ENCODE measurements around the gene ULBP2.

ULBP2 gene, protein sequence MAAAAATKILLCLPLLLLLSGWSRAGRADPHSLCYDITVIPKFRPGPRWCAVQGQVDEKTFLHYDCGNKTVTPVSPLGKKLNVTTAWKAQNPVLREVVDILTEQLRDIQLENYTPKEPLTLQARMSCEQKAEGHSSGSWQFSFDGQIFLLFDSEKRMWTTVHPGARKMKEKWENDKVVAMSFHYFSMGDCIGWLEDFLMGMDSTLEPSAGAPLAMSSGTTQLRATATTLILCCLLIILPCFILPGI

DNA sequence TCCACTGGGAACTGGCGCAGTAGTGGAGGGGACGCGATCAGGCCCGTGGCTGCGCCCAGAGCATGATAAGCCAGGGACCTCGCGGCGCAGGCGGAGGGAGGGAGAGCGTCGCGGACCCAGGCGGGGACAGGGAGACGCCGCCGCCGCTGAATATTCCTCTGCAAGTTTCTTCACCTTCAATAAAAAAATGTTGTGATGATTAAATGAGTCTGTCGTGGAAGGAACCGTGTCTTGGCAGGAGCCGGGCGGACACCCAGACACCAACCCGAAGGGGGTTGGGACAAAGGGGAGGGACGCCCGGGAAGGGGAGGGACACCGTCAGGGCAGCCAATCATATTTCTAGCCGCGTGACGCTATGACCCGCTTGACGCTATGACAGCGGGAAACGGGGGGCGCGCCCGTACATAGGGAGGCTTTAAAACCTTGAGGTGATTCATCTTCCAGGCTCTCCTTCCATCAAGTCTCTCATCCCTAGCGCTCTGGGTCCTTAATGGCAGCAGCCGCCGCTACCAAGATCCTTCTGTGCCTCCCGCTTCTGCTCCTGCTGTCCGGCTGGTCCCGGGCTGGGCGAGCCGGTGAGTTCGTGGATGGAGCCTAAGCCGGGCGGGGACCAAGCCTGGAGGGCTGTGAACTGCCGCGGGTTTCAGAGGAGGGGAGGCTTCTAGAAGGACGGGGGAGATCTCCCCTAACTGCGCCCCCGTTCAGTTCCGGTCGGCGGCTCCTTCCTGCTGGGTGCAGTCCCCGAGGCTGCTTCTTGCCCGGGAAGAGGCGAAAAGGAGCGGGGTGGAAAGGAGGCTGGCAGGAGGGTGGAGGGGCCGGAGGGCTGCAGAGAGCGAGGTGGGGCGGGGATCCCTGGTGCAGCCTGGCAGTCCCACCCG lies at the start of gene ULBP2:
TSS of gene ULBP2 (plus strand) at position 432 of the 878 bp plus-strand sequence. CDS start at position 491, 59 bp downstream.
- no peak for DNase-seq (ENCODE audit: extremely low spot score, insufficient read length, low read depth)
- FAIRE-seq: no peak

DNA sequence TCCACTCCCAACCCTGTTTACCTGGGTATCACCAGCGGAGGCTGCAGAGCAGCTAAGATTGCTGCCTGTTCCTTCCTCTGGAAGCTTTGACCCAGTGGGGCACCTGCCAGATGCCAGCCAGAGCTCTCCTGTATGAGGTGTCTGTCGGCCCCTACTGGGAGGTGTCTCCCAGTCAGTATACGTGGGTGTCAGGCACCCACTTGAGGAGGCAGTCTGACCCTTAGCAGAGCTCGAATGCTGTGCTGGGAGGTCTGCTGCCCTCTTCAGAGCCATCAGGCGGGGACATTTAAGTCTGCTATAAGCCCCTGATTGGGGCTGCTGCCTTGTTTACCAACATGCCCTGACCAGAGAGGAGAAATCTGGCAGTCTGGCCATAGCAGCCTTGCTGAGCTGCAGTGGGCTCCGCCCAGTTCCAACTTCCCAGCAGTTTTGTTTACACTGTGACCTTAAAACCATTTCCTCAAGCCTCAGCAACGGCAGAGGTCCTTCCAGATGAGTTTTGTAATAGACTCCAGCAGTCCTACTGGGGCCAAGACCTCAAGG lies 46.7 kb upstream of the ULBP2 start:
- FAIRE-seq (no peak), DNase-seq (ENCODE audit: extremely low spot score, insufficient read length, low read depth) (no peak)

DNA sequence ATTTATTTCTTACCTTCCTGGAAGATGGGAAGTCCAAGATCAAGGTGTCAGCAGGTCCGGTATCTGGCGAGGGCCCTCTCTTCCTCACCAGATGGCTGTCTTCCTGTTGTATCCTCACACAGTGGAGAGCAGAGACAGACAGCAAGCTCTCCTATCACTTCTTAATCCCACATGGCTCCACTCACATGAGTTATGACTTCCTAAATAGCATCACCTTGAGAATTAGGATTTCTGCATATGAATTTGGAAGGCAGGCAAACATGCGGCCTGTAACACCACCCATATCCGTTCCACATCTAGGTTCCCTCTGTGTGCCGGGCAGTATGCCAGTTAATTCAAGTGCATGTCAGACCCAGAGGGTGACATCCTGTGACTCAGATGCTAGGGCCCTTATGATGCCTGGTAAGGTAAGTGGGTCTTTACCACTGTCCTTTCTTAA lies 46.0 kb upstream of the ULBP2 start:
- no peak for DNase-seq (ENCODE audit: extremely low spot score, insufficient read length, low read depth)
- FAIRE-seq: no peak

DNA sequence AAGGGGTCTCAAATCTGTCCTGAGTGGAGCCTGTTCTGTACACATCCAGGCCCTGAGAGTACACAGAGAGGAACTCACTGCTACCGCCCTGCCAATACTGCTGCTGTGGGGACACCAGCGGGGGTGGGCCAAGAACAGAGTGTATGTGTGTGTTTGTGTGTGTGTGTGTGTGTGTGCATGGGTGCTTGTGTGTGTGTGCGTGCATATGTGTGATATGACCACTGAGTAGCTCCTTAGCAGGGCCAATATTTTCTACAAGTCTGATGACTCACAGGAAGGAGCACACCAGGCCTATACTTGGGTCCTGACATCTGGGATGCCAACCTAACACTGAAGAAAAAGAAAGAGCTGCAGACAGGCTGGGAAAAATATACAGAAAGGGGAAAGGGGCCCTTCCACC lies 45.3 kb upstream of the ULBP2 start:
- no peak for FAIRE-seq

DNA sequence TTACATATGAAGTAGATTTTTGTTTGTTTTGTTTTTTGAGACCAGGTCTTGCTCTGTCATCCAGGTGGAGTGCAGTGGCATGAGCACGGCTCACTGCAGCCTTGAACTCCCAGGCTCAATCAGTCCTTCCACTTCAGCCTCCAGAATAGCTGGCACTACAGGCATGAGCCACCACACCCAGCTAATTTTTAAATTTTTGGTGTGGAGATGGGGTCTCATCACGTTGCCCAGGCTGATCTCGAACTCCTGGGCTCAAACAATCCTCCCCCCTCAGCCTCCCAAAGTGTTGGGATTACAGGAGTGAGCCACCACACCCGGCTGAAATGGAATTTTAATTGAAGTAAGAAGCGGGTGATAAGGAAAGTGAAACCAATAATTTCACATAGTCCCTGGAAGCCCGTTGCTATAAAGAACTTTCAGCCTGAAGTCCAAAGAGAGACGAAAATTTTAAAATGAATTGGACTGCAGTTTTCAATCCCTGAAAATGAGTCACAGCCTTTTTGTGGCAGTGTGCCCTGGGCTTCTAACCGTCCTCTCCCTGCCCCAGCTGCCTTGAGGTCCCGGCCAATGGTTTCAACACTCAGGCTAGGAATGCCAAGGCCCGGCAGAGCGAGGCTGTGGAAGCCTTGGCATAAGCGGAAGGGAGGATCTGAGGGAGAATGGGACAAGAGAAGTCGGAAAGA lies 44.7 kb upstream of the ULBP2 start:
- no peak for FAIRE-seq
- DNase-seq (ENCODE audit: extremely low spot score, insufficient read length, low read depth): no peak

More for the DNA sequence above, 45.3 kb upstream of the ULBP2 start:
- no peak for DNase-seq (ENCODE audit: extremely low spot score, insufficient read length, low read depth)

DNA sequence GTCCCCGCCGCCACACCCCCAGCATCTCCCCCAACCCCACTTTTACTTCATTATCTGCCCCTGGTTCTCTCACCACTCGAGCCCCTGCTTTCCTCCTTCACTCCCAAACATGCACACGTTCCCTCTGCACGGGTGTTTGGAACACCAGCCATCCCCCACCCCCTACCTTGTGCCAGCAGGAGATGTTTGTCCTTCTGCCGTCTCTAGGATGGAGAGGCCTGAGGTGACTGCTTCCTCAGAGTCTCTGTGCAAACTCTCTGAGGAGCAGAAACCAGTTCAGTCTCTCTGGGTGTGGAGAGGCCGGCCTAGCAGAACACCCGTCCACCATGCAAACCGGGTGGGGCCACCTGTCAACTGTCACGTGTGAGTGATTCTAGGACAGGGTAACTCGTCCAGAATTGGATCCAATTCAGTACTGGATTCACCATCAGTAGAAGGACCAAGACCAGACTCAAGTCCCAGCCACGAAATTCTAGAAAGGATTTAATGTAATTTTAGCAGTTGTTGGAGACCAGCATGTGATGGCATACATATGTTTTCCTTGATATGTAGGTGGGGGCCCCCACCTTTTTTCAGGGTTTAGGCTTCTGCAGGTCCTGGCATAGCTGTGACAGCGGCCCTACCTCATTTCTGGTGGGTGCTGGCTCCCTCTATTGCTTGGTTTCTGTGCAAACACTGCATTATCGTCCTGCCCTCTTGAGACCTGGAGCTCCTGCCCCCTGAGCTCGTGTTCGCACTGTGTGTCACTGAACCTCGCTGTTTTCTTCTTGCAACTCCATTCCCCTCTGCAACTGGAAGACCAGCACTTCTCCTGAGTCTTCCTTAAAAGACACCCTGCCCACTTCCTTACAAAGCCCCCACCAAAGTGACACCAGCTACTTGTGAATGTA lies 43.7 kb upstream of the ULBP2 start, which contains the start of gene RAET1E:
TSS of gene RAET1E (minus strand) at position 259 of the 890 bp plus-strand sequence. CDS start 7,212 bp downstream, outside the sequence.
- no peak for FAIRE-seq

DNA sequence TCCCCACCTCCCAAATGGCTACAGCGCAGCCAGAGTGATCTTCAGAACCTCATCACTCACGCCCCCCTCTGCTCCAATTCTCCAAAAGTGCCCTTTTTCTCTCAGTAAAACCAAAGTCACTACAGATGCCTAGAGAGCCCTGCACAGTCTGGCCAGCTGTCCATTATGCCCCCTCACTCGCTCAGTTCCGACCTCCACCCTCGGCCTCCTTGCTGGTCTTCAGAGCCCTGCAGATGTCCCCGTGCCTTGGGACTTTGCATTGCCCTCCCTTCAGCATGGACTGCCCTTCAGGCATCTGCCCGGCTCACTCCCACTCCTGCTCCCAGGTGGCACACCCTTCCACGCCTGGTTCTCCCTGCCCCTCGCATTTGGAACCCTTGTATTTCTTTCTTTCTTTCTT lies 42.8 kb upstream of the ULBP2 start:
- FAIRE-seq (no peak), DNase-seq (ENCODE audit: extremely low spot score, insufficient read length, low read depth) (no peak)

More for the DNA sequence above, 43.7 kb upstream of the ULBP2 start, which contains the start of gene RAET1E:
- no peak for DNase-seq (ENCODE audit: extremely low spot score, insufficient read length, low read depth)

DNA sequence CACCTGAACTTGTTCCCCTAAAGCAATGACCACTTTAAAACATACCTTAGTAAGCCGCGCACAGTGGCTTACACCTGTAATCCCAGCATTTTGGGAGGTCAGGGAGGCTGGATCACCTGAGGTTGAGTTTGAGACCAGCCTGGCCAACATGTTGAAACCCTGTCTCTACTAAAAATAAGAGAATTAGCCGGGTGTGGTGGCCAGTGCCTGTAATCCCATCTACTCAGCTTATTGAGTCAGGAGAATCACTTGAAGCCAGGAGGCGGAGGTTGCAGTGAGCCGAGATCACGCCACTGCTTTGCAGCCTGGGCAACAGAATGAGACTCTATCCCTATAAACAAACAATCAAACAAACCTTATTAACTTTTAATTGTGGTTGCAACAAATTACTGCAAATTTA lies 42.3 kb upstream of the ULBP2 start:
- DNase-seq (ENCODE audit: extremely low spot score, insufficient read length, low read depth) (no peak), FAIRE-seq (no peak)

DNA sequence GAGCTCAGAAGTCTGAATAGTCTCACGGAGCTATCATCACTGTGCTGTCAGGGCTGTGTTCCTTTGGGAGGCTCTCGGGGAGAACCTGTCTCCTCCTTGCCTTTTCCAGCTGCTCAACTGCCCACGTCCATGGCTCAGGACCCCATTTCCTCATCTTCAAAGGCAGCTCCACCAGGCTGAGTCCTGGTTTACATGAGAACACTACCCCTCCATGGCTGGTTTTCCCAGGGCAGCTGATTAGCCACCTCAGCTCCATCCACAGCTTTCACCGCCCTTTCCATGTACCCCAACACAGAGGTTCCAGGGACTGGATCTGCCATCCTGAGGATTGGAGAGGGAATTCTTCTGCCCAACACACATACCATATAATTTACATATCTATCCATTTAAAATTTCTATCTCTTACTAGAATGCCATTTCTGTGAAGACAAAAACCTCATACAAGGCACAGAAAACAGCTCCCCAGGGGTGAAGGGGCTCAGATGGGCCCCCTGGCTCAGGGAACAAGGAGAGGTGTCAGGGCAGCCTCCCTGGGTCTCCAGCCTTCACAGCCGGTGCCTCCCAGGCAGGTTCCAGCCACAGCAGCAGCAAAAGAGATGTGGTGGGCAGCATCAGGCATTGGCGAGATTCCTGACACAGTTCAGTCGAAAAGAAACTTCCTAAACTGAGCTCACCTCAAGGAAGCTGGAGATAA lies 41.7 kb upstream of the ULBP2 start:
- FAIRE-seq (no peak), DNase-seq (ENCODE audit: extremely low spot score, insufficient read length, low read depth) (no peak)

DNA sequence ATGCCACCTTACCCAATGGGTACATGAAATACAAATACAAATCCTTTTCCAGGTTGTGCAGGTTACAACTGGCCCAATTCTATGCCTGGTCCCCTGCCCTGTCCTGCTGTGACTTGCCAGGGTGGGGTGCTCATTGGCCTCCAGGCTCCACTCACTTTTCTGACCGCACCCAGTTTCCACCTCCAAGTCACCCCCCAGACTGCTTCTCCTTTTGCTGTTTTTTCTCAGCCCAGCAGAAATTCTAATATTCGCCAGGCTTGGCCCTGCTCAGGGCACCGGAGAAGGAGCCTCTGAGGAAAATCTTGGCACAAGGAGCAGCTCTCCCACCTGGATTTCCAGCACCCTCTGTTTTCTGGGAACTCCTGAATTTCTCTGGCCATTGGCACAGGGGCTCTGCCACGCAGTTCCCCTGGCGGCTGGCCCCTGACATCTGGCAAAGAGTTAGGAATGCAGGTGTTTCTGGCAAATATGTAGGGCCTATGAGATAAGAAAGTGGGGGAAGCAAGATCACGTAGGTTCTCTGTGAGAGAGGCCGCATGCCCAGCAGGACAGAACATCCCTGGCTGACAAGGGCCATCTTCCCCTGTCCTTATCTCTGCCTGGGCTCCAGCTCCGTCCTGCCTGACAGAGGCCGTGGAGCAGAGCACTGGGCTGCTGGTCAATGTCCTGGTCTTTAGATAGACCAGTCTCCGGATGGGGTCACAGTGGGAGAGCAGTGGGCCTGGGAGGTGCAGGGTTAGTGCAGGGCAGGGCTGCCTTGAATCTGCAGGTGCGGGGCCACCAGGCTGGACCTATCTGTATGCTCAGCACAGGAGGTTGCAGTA lies 41.0 kb upstream of the ULBP2 start:
- DNase-seq (ENCODE audit: extremely low spot score, insufficient read length, low read depth) (no peak), FAIRE-seq (no peak)

DNA sequence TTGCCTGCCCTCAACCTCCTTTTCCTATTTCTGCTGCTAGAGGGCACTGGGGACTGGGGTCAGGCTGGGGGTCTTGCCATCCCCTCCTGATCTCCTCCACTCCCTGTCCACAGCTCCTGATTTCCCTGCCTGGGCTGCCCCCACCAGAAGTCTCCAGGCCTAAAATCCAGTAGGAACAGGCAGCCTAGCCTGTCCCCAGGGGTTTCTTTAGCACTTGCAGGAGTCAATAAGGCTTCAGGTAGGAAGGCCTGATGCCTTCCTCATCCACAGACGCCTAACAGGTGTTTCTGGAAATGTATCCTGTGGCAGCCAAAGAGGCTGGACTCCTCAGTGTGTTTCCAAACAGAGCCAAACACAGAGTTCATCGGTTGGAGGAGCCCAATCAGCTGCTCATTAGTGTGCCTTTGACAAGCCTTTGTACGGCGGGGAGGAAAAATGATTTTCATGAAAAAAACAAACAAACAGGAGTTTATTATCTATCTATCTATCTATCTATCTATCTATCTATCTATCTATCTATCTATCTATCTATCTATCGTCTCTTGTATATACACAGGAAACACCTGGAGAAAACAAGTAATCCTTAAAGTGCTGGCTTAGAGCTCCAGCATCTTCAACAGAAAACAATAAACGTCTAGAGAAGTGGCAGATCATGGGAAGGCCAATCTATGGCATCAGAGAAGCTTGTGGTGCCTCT lies 40.2 kb upstream of the ULBP2 start:
- DNase-seq (ENCODE audit: extremely low spot score, insufficient read length, low read depth) (no peak), FAIRE-seq (no peak)

DNA sequence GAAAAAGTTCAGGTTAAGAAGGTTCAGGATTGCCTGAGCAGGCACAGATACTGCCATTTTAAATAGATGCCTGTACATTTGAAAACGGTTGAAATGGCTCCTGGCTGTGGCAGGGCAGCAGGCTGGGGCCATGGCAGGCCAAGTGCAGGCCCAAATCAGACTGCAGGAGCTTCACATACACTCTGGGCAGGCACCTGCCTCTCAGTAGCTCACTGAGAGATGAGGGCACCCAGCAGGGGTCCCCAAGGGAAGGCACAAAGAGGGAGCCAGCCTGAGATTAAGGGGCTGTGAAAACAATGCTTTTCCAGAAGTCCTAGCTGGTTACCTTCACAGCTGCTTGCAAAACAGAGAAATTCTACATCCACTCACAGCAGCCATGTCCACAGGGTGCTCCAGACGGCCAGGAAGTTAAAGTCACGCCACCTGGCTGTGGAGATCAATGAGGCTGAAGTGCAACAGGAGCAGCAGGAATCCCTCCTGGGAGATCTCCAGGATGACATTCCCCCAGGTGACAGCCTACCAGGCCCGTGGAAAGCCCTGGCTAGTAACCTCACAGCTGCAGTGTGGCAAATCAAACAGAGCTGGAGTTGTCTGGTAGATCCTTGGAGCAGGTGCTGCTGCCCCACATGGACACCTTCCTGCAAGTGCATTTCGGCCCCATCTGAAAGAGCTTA lies 37.7 kb upstream of the ULBP2 start:
- no peak for DNase-seq (ENCODE audit: extremely low spot score, insufficient read length, low read depth)

DNA sequence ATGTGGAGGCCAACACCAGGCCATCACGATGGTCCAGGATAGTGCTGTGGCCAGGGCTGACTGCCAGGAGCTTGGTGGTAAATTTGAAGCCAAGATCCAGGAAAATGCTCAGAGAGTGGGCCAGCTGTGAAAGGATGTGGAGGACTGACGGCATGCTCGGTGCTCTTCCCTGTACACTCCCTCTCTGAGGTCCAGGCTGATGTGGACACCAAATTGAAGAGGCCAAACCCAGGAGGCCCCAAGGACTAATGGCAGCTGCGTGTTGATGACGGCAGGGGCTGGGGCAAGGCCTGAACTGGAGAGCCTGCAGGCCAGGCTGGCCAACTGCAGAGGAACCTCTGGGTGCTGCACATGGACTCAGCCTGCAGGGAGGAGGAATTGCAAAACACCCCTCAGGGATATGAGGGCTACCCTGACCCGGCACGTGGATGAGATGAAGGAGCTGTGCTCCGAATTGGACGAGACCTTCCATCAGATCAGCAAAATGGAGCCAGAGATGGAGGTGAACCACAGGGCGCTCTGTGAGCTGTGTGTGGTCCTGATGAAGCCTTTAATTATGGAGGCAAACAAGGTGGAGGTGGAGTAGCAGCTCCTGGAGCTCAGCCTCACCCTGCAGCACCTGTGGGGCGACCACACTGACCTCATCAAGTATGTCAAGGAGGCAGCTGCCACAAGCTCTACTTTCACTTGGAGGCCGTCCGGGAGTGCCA lies 37.0 kb upstream of the ULBP2 start:
- FAIRE-seq (no peak), DNase-seq (ENCODE audit: extremely low spot score, insufficient read length, low read depth) (no peak)

More for the DNA sequence above, 37.7 kb upstream of the ULBP2 start:
- FAIRE-seq: no peak

DNA sequence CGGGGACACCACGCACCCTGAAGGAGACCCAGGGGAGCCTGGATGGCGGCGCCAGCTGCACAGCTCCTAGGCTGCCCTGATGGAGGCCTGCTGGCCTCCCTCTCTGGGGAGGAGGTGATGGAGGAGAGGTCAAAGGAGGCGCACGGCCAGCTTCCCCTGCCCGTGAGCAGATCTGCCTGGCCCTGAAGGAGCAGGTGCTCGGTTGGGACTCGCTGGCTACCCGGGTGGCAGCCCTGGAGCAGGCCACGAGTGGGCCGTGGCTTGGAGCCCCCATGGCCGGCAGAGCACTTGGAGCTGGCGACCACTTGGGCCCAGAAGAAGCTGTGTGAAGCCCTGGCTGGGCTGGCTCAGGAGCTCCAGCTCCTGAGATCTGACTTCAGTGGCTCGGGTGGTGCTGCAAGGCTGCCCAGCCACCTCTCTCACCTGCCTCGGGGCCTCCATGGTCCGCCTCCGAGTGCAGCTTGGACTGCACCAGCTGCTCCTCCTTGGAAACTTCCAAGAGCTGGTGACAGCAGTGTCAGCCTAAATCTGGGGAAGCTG lies 36.4 kb upstream of the ULBP2 start:
- FAIRE-seq (no peak), DNase-seq (ENCODE audit: extremely low spot score, insufficient read length, low read depth) (no peak)

DNA sequence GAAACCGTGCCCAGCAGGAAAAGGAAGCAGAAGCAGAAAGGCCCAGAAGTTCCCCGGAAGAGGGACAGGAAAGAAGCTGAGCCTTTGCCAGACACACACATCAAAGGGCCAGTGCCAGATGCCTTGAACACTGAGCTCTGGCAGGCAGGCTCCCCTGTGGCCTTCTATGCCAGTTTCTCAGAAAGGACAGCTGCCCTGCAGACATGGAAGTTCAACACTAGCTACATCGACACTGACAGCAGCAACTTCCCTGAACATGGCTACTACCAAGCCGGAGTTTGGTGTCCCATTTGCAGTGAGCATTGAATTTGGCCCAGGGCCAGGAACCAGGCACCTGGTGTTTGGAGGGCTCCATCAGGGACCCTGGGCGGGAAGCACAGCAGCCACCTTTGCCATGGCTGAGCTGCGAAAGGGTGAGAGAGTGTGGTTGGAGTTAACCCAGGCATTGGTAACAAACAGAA lies 35.9 kb upstream of the ULBP2 start:
- FAIRE-seq: no peak
- DNase-seq (ENCODE audit: extremely low spot score, insufficient read length, low read depth): no peak

DNA sequence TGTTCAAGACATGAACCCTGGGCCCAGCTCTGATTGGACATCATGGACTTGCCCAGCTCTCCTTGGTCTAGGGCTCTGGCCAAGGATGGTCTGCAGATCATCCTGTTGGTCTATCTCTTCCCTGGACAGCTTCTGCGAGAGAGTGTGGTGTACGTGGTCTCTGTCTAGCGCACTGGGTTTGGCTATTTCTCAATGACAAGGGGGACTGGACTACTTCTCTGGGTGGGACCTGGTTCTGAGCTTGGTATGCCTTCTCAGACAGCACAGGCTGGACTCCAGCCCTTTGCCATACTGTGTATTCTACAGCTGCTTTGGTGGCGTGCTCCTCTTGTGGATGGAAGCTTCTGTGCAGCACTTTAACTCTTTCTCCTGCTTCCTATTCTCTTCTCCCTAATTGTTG lies 35.4 kb upstream of the ULBP2 start:
- FAIRE-seq (no peak), DNase-seq (ENCODE audit: extremely low spot score, insufficient read length, low read depth) (no peak)
